ACC112 (cell line): Measurements from ENCODE around the gene UNC5C.

Experiments used
- H2AFZ ChIP-seq: fragments of 200-600 bp; sonication (generic); one replicate; pipeline ENCODE4 v1.6.0; 2017; ENCODE audit warnings: antibody characterized with exemption, low read length; ENCODE audit not compliant: unreplicated experiment
- H3K27ac ChIP-seq: fragments of 200-600 bp; sonication (generic); 2 replicates; pipeline ENCODE4 v1.5.1; 2014; ENCODE audit warnings: low read depth, mild to moderate bottlenecking, antibody characterized with exemption, low read length, moderate library complexity
- H3K27me3 ChIP-seq: fragments of 200-600 bp; sonication (generic); 2 replicates; pipeline ENCODE4 v1.6.1; 2014; ENCODE audit warnings: mild to moderate bottlenecking, antibody characterized with exemption, low read length, moderate library complexity, mixed read lengths; ENCODE audit not compliant: insufficient read depth
- H3K36me3 ChIP-seq: fragments of 200-600 bp; sonication (generic); 2 replicates; pipeline ENCODE4 v1.6.1; 2016; ENCODE audit warnings: mild to moderate bottlenecking, antibody characterized with exemption, low read length, moderate library complexity, mixed read lengths; ENCODE audit not compliant: insufficient read depth
- H3K4me1 ChIP-seq: fragments of 200-600 bp; sonication (generic); one replicate; pipeline ENCODE4 v1.6.1; 2016; ENCODE audit warnings: low read length, mixed read lengths; ENCODE audit not compliant: insufficient read depth, unreplicated experiment, control insufficient read depth
- H3K4me3 ChIP-seq: fragments of 200-600 bp; sonication (generic); 2 replicates; pipeline ENCODE4 v1.5.1; 2014; ENCODE audit warnings: mild to moderate bottlenecking, low read depth, low read length
- H3K79me2 ChIP-seq: fragments of 200-600 bp; sonication (generic); one replicate; pipeline ENCODE4 v1.6.0; 2016; ENCODE audit warnings: low read length; ENCODE audit not compliant: control insufficient read depth, unreplicated experiment, insufficient read depth

UNC5C gene

GRCh38 chr4:95255396-95256107, 293.2 kb downstream of the UNC5C start:
- no peaks in the 10 kb centered on the region for H3K79me2 ChIP-seq
- no peak overlapping the region for H3K27ac ChIP-seq
- peaks cover 11% of the 10 kb centered on the region for H3K4me1 ChIP-seq
- H3K27me3 ChIP-seq: no peaks in the 10 kb centered on the region
- no peaks in the 10 kb centered on the region for H3K36me3 ChIP-seq
- H3K4me3 ChIP-seq: no peak overlapping the region
- H2AFZ ChIP-seq: peak overlapping the region; percentile 40

- no peaks in the 10 kb centered on the region for H3K36me3 ChIP-seq
- H3K4me3 ChIP-seq: no peak overlapping the region
- peaks cover 16% of the 10 kb centered on the region for H3K4me1 ChIP-seq
- H3K79me2 ChIP-seq: no peaks in the 10 kb centered on the region
- no peak overlapping the region for H2AFZ ChIP-seq
- H3K27me3 ChIP-seq: no peaks in the 10 kb centered on the region
- no peak overlapping the region for H3K27ac ChIP-seq
Measured at GRCh38 chr4:95251568-95251967, 297.2 kb downstream of the UNC5C start.

- Histone ChIP-seq H3K79me2 (no peaks in the 10 kb centered on the region), H3K4me3 (no peak overlapping the region), H3K27me3 (no peaks in the 10 kb centered on the region), H3K4me1 (peaks cover 8% of the 10 kb centered on the region), H3K27ac (no peak overlapping the region), H3K36me3 (no peaks in the 10 kb centered on the region), H2AFZ (no peak overlapping the region)
Measured at GRCh38 chr4:95250544-95251137, 298.1 kb downstream of the UNC5C start.

GRCh38 chr4:95249426-95250021, 299.2 kb downstream of the UNC5C start:
- Histone ChIP-seq H3K36me3 (no peaks in the 10 kb centered on the region), H3K4me1 (peaks cover 5% of the 10 kb centered on the region), H3K27me3 (no peaks in the 10 kb centered on the region), H2AFZ (no peak overlapping the region), H3K27ac (no peak overlapping the region), H3K79me2 (no peaks in the 10 kb centered on the region), H3K4me3 (no peak overlapping the region)

- no peaks in the 10 kb centered on the region for H3K79me2 ChIP-seq
- H3K27me3 ChIP-seq: no peaks in the 10 kb centered on the region
- H3K36me3 ChIP-seq: no peaks in the 10 kb centered on the region
- H2AFZ ChIP-seq: no peak overlapping the region
- no peak overlapping the region for H3K27ac ChIP-seq
- H3K4me1 ChIP-seq: peaks cover 5% of the 10 kb centered on the region
- H3K4me3 ChIP-seq: no peak overlapping the region
Measured at GRCh38 chr4:95248720-95249425, 299.9 kb downstream of the UNC5C start.

GRCh38 chr4:95243892-95244291, 304.9 kb downstream of the UNC5C start:
- Histone ChIP-seq H2AFZ (no peak overlapping the region), H3K27ac (no peak overlapping the region), H3K27me3 (no peaks in the 10 kb centered on the region), H3K4me1 (peaks cover under 1% of the 10 kb centered on the region), H3K36me3 (no peaks in the 10 kb centered on the region), H3K4me3 (no peak overlapping the region), H3K79me2 (no peaks in the 10 kb centered on the region)

GRCh38 chr4:95238554-95238953, 310.2 kb downstream of the UNC5C start:
- H3K79me2 ChIP-seq: no peaks in the 10 kb centered on the region
- no peak overlapping the region for H3K4me3 ChIP-seq
- H3K36me3 ChIP-seq: no peaks in the 10 kb centered on the region
- no peaks in the 10 kb centered on the region for H3K27me3 ChIP-seq
- no peak overlapping the region for H2AFZ ChIP-seq
- H3K4me1 ChIP-seq: no peaks in the 10 kb centered on the region
- H3K27ac ChIP-seq: no peak overlapping the region

- Histone ChIP-seq H3K4me3 (no peak overlapping the region), H2AFZ (no peak overlapping the region), H3K27me3 (no peaks in the 10 kb centered on the region)
Measured at GRCh38 chr4:95232358-95233156, 316.2 kb downstream of the UNC5C start.

GRCh38 chr4:95231681-95232080, 317.1 kb downstream of the UNC5C start:
- H2AFZ ChIP-seq: no peak overlapping the region
- H3K79me2 ChIP-seq: no peaks in the 10 kb centered on the region

More at GRCh38 chr4:95232358-95233156, 316.2 kb downstream of the UNC5C start:
- Histone ChIP-seq H3K36me3 (no peaks in the 10 kb centered on the region), H3K27ac (no peak overlapping the region), H3K79me2 (no peaks in the 10 kb centered on the region), H3K4me1 (no peaks in the 10 kb centered on the region)

GRCh38 chr4:95225849-95226248, 322.9 kb downstream of the UNC5C start:
- no peaks in the 10 kb centered on the region for H3K36me3 ChIP-seq
- H2AFZ ChIP-seq: no peak overlapping the region
- no peak overlapping the region for H3K27ac ChIP-seq
- no peaks in the 10 kb centered on the region for H3K79me2 ChIP-seq
- H3K27me3 ChIP-seq: no peaks in the 10 kb centered on the region
- H3K4me3 ChIP-seq: no peak overlapping the region
- H3K4me1 ChIP-seq: no peaks in the 10 kb centered on the region

More at GRCh38 chr4:95231681-95232080, 317.1 kb downstream of the UNC5C start:
- no peaks in the 10 kb centered on the region for H3K4me1 ChIP-seq
- no peaks in the 10 kb centered on the region for H3K27me3 ChIP-seq
- no peak overlapping the region for H3K27ac ChIP-seq
- no peaks in the 10 kb centered on the region for H3K36me3 ChIP-seq
- no peak overlapping the region for H3K4me3 ChIP-seq
